Measurements from ENCODE around the gene CCDC138.

The CCDC138 gene

DNA sequence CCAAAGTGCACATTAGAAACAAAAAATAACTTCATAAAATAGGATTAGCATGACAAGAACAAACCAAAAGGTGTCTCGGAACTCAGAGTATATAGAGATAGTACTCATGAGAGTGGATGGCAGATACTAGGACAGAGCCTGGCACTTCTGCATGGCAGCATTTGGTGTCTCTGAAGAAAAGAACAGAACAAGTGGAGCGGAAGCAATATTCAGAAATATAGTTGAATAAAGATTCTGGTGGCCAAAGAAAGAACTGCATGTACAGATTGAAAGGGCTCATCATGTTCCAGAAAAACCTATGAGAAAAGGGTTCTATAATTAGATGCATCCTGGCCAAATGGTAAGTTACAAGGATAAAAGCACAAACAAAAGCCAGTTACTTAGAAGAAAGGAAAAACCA is 90.9 kb downstream of the CCDC138 start:
- TF ChIP-seq POU2F2 (IDR thresholded peaks at IDR 0.05; ENCODE audit: low read depth, low read length): no peak
- TF ChIP-seq SPI1 (IDR thresholded peaks at IDR 0.05; ENCODE audit: low read depth, low read length): no peak
- no peak for TF ChIP-seq TAF1 (IDR thresholded peaks at IDR 0.05; ENCODE audit: low read depth, low read length)
- no peak for TF ChIP-seq PAX5 (IDR thresholded peaks at IDR 0.05; ENCODE audit: insufficient read depth, low read length, severe bottlenecking)
- no peak for TF ChIP-seq POLR2A (IDR thresholded peaks at IDR 0.05; ENCODE audit: low read depth, low read length)
- TF ChIP-seq POLR2AphosphoS5 (IDR thresholded peaks at IDR 0.05; ENCODE audit: low read depth, low read length): no peak
- DNase-seq (ENCODE audit: insufficient read length, low spot score) (no peak), FAIRE-seq (no peak)

DNA sequence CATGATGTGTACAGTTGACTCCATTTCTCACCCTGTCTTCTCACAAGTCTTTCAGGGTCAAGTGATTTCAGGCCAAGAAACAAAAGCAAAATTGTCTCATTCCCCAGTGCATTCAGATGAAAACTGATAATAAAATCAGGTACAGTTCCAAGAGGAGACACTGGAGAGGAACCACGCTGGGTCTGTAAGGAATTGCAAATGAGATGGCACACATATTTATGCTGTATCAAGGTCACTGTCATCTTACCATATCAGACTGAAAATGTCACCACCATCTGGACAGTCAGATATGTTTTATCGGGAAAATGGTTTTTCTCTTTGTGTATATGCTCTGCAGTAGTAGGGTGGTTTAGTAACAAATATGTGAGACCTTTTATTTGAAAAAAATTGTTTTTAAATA is 91.7 kb downstream of the CCDC138 start:
- DNase-seq (ENCODE audit: insufficient read length, low spot score) (no peak), FAIRE-seq (no peak)
- no peak for TF ChIP-seq POLR2AphosphoS5 (IDR thresholded peaks at IDR 0.05; ENCODE audit: low read depth, low read length)
- no peak for TF ChIP-seq TAF1 (IDR thresholded peaks at IDR 0.05; ENCODE audit: low read depth, low read length)
- no peak for TF ChIP-seq POLR2A (IDR thresholded peaks at IDR 0.05; ENCODE audit: low read depth, low read length)
- no peak for TF ChIP-seq SPI1 (IDR thresholded peaks at IDR 0.05; ENCODE audit: low read depth, low read length)
- no peak for TF ChIP-seq PAX5 (IDR thresholded peaks at IDR 0.05; ENCODE audit: insufficient read depth, low read length, severe bottlenecking)
- TF ChIP-seq POU2F2 (IDR thresholded peaks at IDR 0.05; ENCODE audit: low read depth, low read length): no peak

- DNase-seq (ENCODE audit: insufficient read length, low spot score) (no peak), FAIRE-seq (no peak)
- TF ChIP-seq TAF1 (IDR thresholded peaks at IDR 0.05; ENCODE audit: low read depth, low read length) (no peak), POU2F2 (IDR thresholded peaks at IDR 0.05; ENCODE audit: low read depth, low read length) (no peak), POLR2AphosphoS5 (IDR thresholded peaks at IDR 0.05; ENCODE audit: low read depth, low read length) (no peak), PAX5 (IDR thresholded peaks at IDR 0.05; ENCODE audit: insufficient read depth, low read length, severe bottlenecking) (no peak), SPI1 (IDR thresholded peaks at IDR 0.05; ENCODE audit: low read depth, low read length) (no peak), POLR2A (IDR thresholded peaks at IDR 0.05; ENCODE audit: low read depth, low read length) (no peak)
Measured at GRCh38 chr2:108884619-108885018, 98.0 kb downstream of the CCDC138 start.

DNA sequence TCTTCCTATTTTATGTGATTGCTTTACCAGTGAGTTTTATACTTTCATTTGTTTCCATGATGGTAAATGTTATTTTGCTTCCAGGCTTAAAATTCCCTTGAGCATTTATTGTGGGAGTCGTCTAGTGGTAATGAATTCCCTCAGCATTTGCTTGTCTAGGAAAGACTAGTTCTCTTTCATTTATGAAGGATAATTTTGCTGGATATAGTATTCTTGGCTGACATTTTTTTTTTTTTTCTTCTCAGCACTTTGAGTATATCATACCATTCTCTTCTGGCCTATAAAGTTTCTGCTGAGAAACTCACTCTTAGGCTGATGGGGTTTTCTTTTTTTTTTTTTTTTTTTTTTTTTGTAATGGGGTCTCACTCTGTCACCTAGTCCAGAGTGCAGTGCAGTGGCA is 103.3 kb downstream of the CCDC138 start:
- no peak for FAIRE-seq
- TF ChIP-seq POLR2A (IDR thresholded peaks at IDR 0.05; ENCODE audit: low read depth, low read length) (no peak), SPI1 (IDR thresholded peaks at IDR 0.05; ENCODE audit: low read depth, low read length) (no peak), POLR2AphosphoS5 (IDR thresholded peaks at IDR 0.05; ENCODE audit: low read depth, low read length) (no peak), POU2F2 (IDR thresholded peaks at IDR 0.05; ENCODE audit: low read depth, low read length) (no peak)
- no peak for DNase-seq (ENCODE audit: insufficient read length, low spot score)

DNA sequence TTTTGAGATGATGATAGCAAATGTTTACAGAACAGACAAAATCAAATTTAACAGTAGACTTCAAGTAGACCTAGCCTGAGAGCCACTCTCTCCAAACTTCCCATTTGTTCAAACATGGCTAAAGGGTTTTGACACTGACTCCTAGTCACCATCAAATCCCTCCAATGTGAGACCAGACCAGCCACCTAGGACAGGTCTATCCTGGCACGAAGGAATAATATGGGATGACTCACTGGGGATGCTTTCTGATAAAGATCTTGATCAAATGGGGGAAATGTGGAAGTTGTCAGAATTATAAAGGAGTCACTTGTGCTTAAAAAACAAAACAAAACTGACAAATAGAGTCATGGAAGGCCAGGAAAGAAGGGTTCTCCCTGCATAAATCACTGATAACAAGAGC is 106.7 kb downstream of the CCDC138 start:
- no peak for FAIRE-seq
- DNase-seq (ENCODE audit: insufficient read length, low spot score): no peak
- TF ChIP-seq POLR2AphosphoS5 (IDR thresholded peaks at IDR 0.05; ENCODE audit: low read depth, low read length): no peak
- TF ChIP-seq POLR2A (IDR thresholded peaks at IDR 0.05; ENCODE audit: low read depth, low read length): no peak
- TF ChIP-seq TAF1 (IDR thresholded peaks at IDR 0.05; ENCODE audit: low read depth, low read length): no peak
- no peak for TF ChIP-seq SPI1 (IDR thresholded peaks at IDR 0.05; ENCODE audit: low read depth, low read length)
- no peak for TF ChIP-seq PAX5 (IDR thresholded peaks at IDR 0.05; ENCODE audit: insufficient read depth, low read length, severe bottlenecking)
- no peak for TF ChIP-seq POU2F2 (IDR thresholded peaks at IDR 0.05; ENCODE audit: low read depth, low read length)

GRCh38 chr2:108894766-108895165 is 108.2 kb downstream of the CCDC138 start:
- FAIRE-seq (no peak), DNase-seq (ENCODE audit: insufficient read length, low spot score) (no peak)
- TF ChIP-seq POU2F2 (IDR thresholded peaks at IDR 0.05; ENCODE audit: low read depth, low read length) (no peak), POLR2A (IDR thresholded peaks at IDR 0.05; ENCODE audit: low read depth, low read length) (no peak), POLR2AphosphoS5 (IDR thresholded peaks at IDR 0.05; ENCODE audit: low read depth, low read length) (no peak), TAF1 (IDR thresholded peaks at IDR 0.05; ENCODE audit: low read depth, low read length) (no peak), PAX5 (IDR thresholded peaks at IDR 0.05; ENCODE audit: insufficient read depth, low read length, severe bottlenecking) (no peak), SPI1 (IDR thresholded peaks at IDR 0.05; ENCODE audit: low read depth, low read length) (no peak)

GRCh38 chr2:108895188-108895587 is 108.6 kb downstream of the CCDC138 start:
- TF ChIP-seq TAF1 (IDR thresholded peaks at IDR 0.05; ENCODE audit: low read depth, low read length) (no peak), SPI1 (IDR thresholded peaks at IDR 0.05; ENCODE audit: low read depth, low read length) (no peak), POLR2AphosphoS5 (IDR thresholded peaks at IDR 0.05; ENCODE audit: low read depth, low read length) (no peak)
- FAIRE-seq: no peak

GRCh38 chr2:108896741-108897140 is 110.2 kb downstream of the CCDC138 start:
- no peak for FAIRE-seq
- DNase-seq (ENCODE audit: insufficient read length, low spot score): no peak
- TF ChIP-seq POLR2AphosphoS5 (IDR thresholded peaks at IDR 0.05; ENCODE audit: low read depth, low read length) (no peak), POLR2A (IDR thresholded peaks at IDR 0.05; ENCODE audit: low read depth, low read length) (no peak), POU2F2 (IDR thresholded peaks at IDR 0.05; ENCODE audit: low read depth, low read length) (no peak), PAX5 (IDR thresholded peaks at IDR 0.05; ENCODE audit: insufficient read depth, low read length, severe bottlenecking) (no peak), TAF1 (IDR thresholded peaks at IDR 0.05; ENCODE audit: low read depth, low read length) (no peak), SPI1 (IDR thresholded peaks at IDR 0.05; ENCODE audit: low read depth, low read length) (no peak)

More at GRCh38 chr2:108895188-108895587, 108.6 kb downstream of the CCDC138 start:
- no peak for DNase-seq (ENCODE audit: insufficient read length, low spot score)

- no peak for FAIRE-seq
- TF ChIP-seq POLR2A (IDR thresholded peaks at IDR 0.05; ENCODE audit: low read depth, low read length) (no peak), PAX5 (IDR thresholded peaks at IDR 0.05; ENCODE audit: insufficient read depth, low read length, severe bottlenecking) (no peak)
- DNase-seq (ENCODE audit: insufficient read length, low spot score): no peak
Measured at GRCh38 chr2:108898315-108899082, 111.9 kb downstream of the CCDC138 start.

DNA sequence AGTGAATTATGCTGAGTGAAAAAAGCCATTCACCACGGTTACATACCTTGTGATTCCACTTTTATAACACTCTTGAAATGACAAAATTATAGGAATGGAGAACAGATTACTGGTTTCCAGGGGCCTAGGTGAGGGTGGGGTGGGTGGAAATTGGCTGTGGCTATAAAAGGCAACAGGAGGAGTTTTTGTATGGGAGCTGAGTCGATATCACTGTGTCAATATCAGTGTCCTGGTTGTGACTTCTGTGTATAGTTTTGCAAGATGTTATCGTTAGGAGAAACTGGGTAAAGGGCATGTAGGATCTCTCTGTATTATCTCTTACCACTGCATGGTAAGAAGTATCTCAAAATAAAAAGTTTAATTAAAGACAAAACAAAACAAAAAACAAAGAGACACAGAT is 118.1 kb downstream of the CCDC138 start:
- DNase-seq (ENCODE audit: insufficient read length, low spot score): no peak
- TF ChIP-seq POLR2AphosphoS5 (IDR thresholded peaks at IDR 0.05; ENCODE audit: low read depth, low read length) (no peak), SPI1 (IDR thresholded peaks at IDR 0.05; ENCODE audit: low read depth, low read length) (no peak), TAF1 (IDR thresholded peaks at IDR 0.05; ENCODE audit: low read depth, low read length) (no peak), POLR2A (IDR thresholded peaks at IDR 0.05; ENCODE audit: low read depth, low read length) (no peak), POU2F2 (IDR thresholded peaks at IDR 0.05; ENCODE audit: low read depth, low read length) (no peak), PAX5 (IDR thresholded peaks at IDR 0.05; ENCODE audit: insufficient read depth, low read length, severe bottlenecking) (no peak)
- FAIRE-seq: no peak

Data from GM12891 (cell line).